H9 (cell line): ENCODE data around the gene CORO7. TPM values are rescaled to one million over a fixed set of nuclear protein-coding genes. Genes with fewer than 3 reads are reported as not detected.

Experiments
- DNase-seq: peaks from one replicate; pipeline ENCODE4 v3.0.0-alpha.2; 2017
- H2AFZ ChIP-seq: one replicate; pipeline ENCODE4 v1.6.1; 2013; ENCODE audit warnings: mild to moderate bottlenecking, low read length, control low read depth, moderate library complexity
- H2AK5ac ChIP-seq: 2 replicates; pipeline ENCODE4 v1.6.1; 2013; ENCODE audit warnings: low read length, control low read depth, mixed read lengths; ENCODE audit not compliant: insufficient read length
- H2BK120ac ChIP-seq: one replicate; pipeline ENCODE4 v1.6.1; 2013; ENCODE audit warnings: low read depth, mild to moderate bottlenecking, low read length, control low read depth, inconsistent platforms; ENCODE audit not compliant: poor library complexity, severe bottlenecking
- H2BK12ac ChIP-seq: 2 replicates; pipeline ENCODE4 v1.6.1; 2013; ENCODE audit warnings: low read length, control low read depth, mixed read lengths, low read depth; ENCODE audit not compliant: insufficient read length
- H2BK15ac ChIP-seq: 2 replicates; pipeline ENCODE4 v1.6.1; 2013; ENCODE audit warnings: low read depth, low read length, control low read depth
- H2BK20ac ChIP-seq: one replicate; pipeline ENCODE4 v1.6.1; 2013; ENCODE audit warnings: low read depth, mild to moderate bottlenecking, low read length, control low read depth, inconsistent platforms; ENCODE audit not compliant: poor library complexity, severe bottlenecking
- H2BK5ac ChIP-seq: 2 replicates; pipeline ENCODE4 v1.6.1; 2013; ENCODE audit warnings: low read length, control low read depth, mixed read lengths; ENCODE audit not compliant: insufficient read length
- H3K14ac ChIP-seq: 2 replicates; pipeline ENCODE4 v1.6.1; 2013; ENCODE audit warnings: low read length, control low read depth; ENCODE audit not compliant: insufficient read depth
- H3K18ac ChIP-seq: 2 replicates; pipeline ENCODE4 v1.6.1; 2013; ENCODE audit warnings: low read depth, mild to moderate bottlenecking, mixed read lengths, low read length, control low read depth; ENCODE audit not compliant: insufficient read length
- H3K23ac ChIP-seq: 2 replicates; pipeline ENCODE4 v1.6.1; 2013; ENCODE audit warnings: low read length, control low read depth, mixed read lengths, low read depth; ENCODE audit not compliant: insufficient read length
- H3K23me2 ChIP-seq: 2 replicates; pipeline ENCODE4 v1.6.1; 2013; ENCODE audit warnings: low read depth, mild to moderate bottlenecking, mixed read lengths, low read length, control low read depth; ENCODE audit not compliant: insufficient read length, poor library complexity, severe bottlenecking
- H3K27ac ChIP-seq: 2 replicates; pipeline ENCODE4 v1.5.1; 2013; ENCODE audit warnings: low read length, control low read depth, mixed read lengths, low read depth; ENCODE audit not compliant: insufficient read length
- H3K27me3 ChIP-seq: 2 replicates; pipeline ENCODE4 v1.6.1; 2013; ENCODE audit warnings: low read length, control low read depth, inconsistent platforms; ENCODE audit not compliant: insufficient read depth
- H3K4ac ChIP-seq: 2 replicates; pipeline ENCODE4 v1.6.1; 2013; ENCODE audit warnings: low read depth, mild to moderate bottlenecking, control low read depth, inconsistent platforms, low read length, moderate library complexity
- H3K4me1 ChIP-seq: 2 replicates; pipeline ENCODE4 v1.6.1; 2013; ENCODE audit warnings: low read length, control low read depth, inconsistent platforms; ENCODE audit not compliant: insufficient read depth
- H3K4me2 ChIP-seq: 2 replicates; pipeline ENCODE4 v1.6.1; 2013; ENCODE audit warnings: low read length, control low read depth, mixed read lengths; ENCODE audit not compliant: insufficient read length, insufficient read depth
- H3K56ac ChIP-seq: 2 replicates; pipeline ENCODE4 v1.6.1; 2013; ENCODE audit warnings: low read depth, mild to moderate bottlenecking, mixed read lengths, low read length, control low read depth; ENCODE audit not compliant: insufficient read length
- H3K79me1 ChIP-seq: 2 replicates; pipeline ENCODE4 v1.6.1; 2013; ENCODE audit warnings: low read depth, mild to moderate bottlenecking, moderate library complexity, low read length, control low read depth, inconsistent platforms; ENCODE audit not compliant: insufficient read depth, poor library complexity, severe bottlenecking
- H3K79me2 ChIP-seq: 2 replicates; pipeline ENCODE4 v1.6.1; 2013; ENCODE audit warnings: low read length, control low read depth, inconsistent platforms; ENCODE audit not compliant: insufficient read depth
- H3K9ac ChIP-seq: 2 replicates; pipeline ENCODE4 v1.6.1; 2013; ENCODE audit warnings: low read length, control low read depth, mixed read lengths; ENCODE audit not compliant: insufficient read length; ENCODE audit errors: extremely low read depth
- H3K9me3 ChIP-seq: one replicate; pipeline ENCODE4 v1.6.1; 2013; ENCODE audit warnings: low read depth, low read length, inconsistent platforms; ENCODE audit not compliant: control insufficient read depth
- H3T11ph ChIP-seq: one replicate; pipeline ENCODE4 v1.6.1; 2013; ENCODE audit warnings: mild to moderate bottlenecking, low read length, control low read depth, inconsistent platforms
- H4K20me1 ChIP-seq: one replicate; pipeline ENCODE4 v1.6.1; 2013; ENCODE audit not compliant: control insufficient read depth, insufficient read length, insufficient read depth
- H4K5ac ChIP-seq: 2 replicates; pipeline ENCODE4 v1.6.1; 2013; ENCODE audit warnings: low read depth, mild to moderate bottlenecking, mixed read lengths, low read length, control low read depth; ENCODE audit not compliant: insufficient read length
- H4K8ac ChIP-seq: replicated peaks from 2 replicates; pipeline ENCODE4 v1.6.1; 2013; ENCODE audit warnings: low read length, control low read depth, mixed read lengths, low read depth; ENCODE audit not compliant: insufficient read length
- H4K91ac ChIP-seq: 2 replicates; pipeline ENCODE4 v1.6.1; 2013; ENCODE audit warnings: low read depth, mild to moderate bottlenecking, moderate library complexity, mixed read lengths, low read length, control low read depth; ENCODE audit not compliant: insufficient read length
- H3K27ac Mint-ChIP-seq, 3 experiments: 2 replicates in 2 of 3; 3 replicates in 1 of 3; pipeline ENCODE4 v1.8.0; 2020 to 2021; ENCODE audit warnings: mixed read lengths in 3 of 3, mild to moderate bottlenecking in 1 of 3, moderate library complexity in 1 of 3
- H3K27me3 Mint-ChIP-seq: 2 replicates; pipeline ENCODE4 v1.8.0; 2021; ENCODE audit warnings: low read depth, mild to moderate bottlenecking, moderate library complexity, mixed read lengths
- H3K36me3 Mint-ChIP-seq, 3 experiments: 2 replicates in 2 of 3; 3 replicates in 1 of 3; pipeline ENCODE4 v1.8.0; 2020 to 2021; ENCODE audit warnings: low read depth in 3 of 3, mixed read lengths in 3 of 3; ENCODE audit not compliant: insufficient read depth in 1 of 3
- H3K4me1 Mint-ChIP-seq, 2 experiments: 2 replicates each; pipeline ENCODE4 v1.8.0; 2020; ENCODE audit warnings: mixed read lengths in 2 of 2
- H3K4me3 Mint-ChIP-seq, 2 experiments: 2 replicates in 1 of 2; 3 replicates in 1 of 2; pipeline ENCODE4 v1.8.0; 2020 to 2021; ENCODE audit warnings: mild to moderate bottlenecking in 2 of 2, mixed read lengths in 2 of 2, moderate library complexity in 1 of 2
- H3K9me3 Mint-ChIP-seq, 2 experiments: 2 replicates in 1 of 2; 3 replicates in 1 of 2; pipeline ENCODE4 v1.8.0; 2020; ENCODE audit warnings: mild to moderate bottlenecking in 2 of 2, mixed read lengths in 2 of 2, moderate library complexity in 1 of 2
- CTCF ChIP-seq: fragments of 200-600 bp; sonication (generic); conservative IDR thresholded peaks from 3 replicates; pipeline ENCODE4 v1.8.0; 2021; ENCODE audit warnings: antibody characterized with exemption, mild to moderate bottlenecking
- WGBS: extraction: QIAGEN DNeasy Blood & Tissue Kit; methylation state at CpG from one replicate; pipeline ENCODE4 v1.1.7; 2013; ENCODE audit warnings: missing lambda C conversion rate, low lambda C conversion rate, mixed read lengths; ENCODE audit not compliant: insufficient read length; ENCODE audit errors: extremely low coverage; 5-methylcytosine and 5-hydroxymethylcytosine counted together
- total RNA-seq: library from RNA; stranded (reverse); gene quantifications from 2 replicates; pipeline ENCODE4 v1.2.1, GENCODE V29; 2021

The CORO7 gene
- total RNA-seq, 1 experiment from 2014 or later: 38.4 TPM

- Histone ChIP-seq H4K20me1 (no peaks in the 10 kb centered on the region), H3K9me3 (no peaks in the 10 kb centered on the region), H3K18ac (no peak overlapping the region), H3K79me2 (no peaks in the 10 kb centered on the region), H2BK15ac (no peak overlapping the region), H3K79me1 (no peaks in the 10 kb centered on the region), H2AFZ (no peak overlapping the region), H3K9ac (no peak overlapping the region), H2BK120ac (no peak overlapping the region), H3K4me2 (no peak overlapping the region), H3K4ac (no peak overlapping the region), H4K5ac (no peak overlapping the region), H3K56ac (no peak overlapping the region), H3K23me2 (no peaks in the 10 kb centered on the region), H3K14ac (no peak overlapping the region), H2BK5ac (no peak overlapping the region), H2BK20ac (no peak overlapping the region), H2BK12ac (no peak overlapping the region), H3K23ac (no peak overlapping the region), H3K4me1 (no peaks in the 10 kb centered on the region), H2AK5ac (no peak overlapping the region), H4K91ac (no peak overlapping the region), H3K27me3 (no peaks in the 10 kb centered on the region), H3K27ac (no peak overlapping the region), H4K8ac (no peak overlapping the region), H3T11ph (no peak overlapping the region)
- no peak for TF ChIP-seq CTCF
- DNase-seq: no peak
- Mint-ChIP-seq H3K36me3 (peaks cover 32 to 78% (median 64%) of the 10 kb centered on the region in 3 experiments; a peak in 6 of 7 replicates), H3K4me3 (no peak overlapping the region), H3K27ac (no peak overlapping the region), H3K9me3 (no peaks in the 10 kb centered on the region), H3K27me3 (no peaks in the 10 kb centered on the region), H3K4me1 (peaks cover 4 to 8% of the 10 kb centered on the region in 2 experiments)
- WGBS: no CpG with 5 or more reads among the region's 5 CpGs
Measured at GRCh38 chr16:4452674-4453073, 36.3 kb upstream of the CORO7 start.
